ENCODE measurements around the gene ZNF81.

- TF ChIP-seq SUZ12 (IDR thresholded peaks at IDR 0.05; ENCODE audit: extremely low read depth, insufficient read depth, insufficient read length) (no peak), ZNF274 (IDR thresholded peaks at IDR 0.05; ENCODE audit: low read depth, low read length) (no peak)
These were observed 17.8 kb downstream of the ZNF81 start for GRCh38 chrX:47854474-47854873.
